NCI-H2029 (cell line): Measurements from ENCODE around the gene ITPKB.
"Not testable (repeated sequence)": the region's sequence is repeated elsewhere in the genome, so short reads cannot be mapped to it uniquely, and the experiment has no call there.

Experiments
- DNase-seq: peaks from one replicate; lab custom pipeline; 2025; lab: John Stamatoyannopoulos, UW

The ITPKB gene

GRCh38 chr1:226651041-226651731 is 87.9 kb downstream of the ITPKB start:
- no peak for DNase-seq

- DNase-seq, result no peak
Observed at GRCh38 chr1:226650236-226650841, 88.7 kb downstream of the ITPKB start.

- DNase-seq, result no peak
Observed at GRCh38 chr1:226649780-226650179, 89.3 kb downstream of the ITPKB start.

GRCh38 chr1:226649244-226649643 is 89.8 kb downstream of the ITPKB start:
- DNase-seq, result no peak

GRCh38 chr1:226648421-226648820 is 90.7 kb downstream of the ITPKB start:
- no peak for DNase-seq

DNA sequence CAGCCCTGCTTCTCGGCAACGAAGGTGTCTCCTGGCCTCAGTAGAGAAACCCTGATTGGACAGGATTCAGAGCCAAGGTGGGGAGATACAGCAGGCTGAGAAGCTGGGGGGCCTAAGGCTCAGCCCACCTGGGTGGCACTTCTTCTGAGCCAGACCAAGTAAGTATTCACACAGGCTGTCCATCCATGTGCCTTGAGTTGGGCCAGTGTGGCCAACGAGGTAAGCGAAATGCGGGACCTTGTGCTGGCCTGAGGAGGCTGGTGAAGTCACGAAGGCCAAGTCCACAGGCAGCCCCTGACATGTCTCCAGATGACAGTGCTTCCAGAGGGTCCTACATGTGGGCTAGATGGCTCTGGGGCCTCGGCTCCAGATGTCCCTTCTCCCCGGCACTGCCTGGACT is 91.4 kb downstream of the ITPKB start:
- no peak for DNase-seq

DNA sequence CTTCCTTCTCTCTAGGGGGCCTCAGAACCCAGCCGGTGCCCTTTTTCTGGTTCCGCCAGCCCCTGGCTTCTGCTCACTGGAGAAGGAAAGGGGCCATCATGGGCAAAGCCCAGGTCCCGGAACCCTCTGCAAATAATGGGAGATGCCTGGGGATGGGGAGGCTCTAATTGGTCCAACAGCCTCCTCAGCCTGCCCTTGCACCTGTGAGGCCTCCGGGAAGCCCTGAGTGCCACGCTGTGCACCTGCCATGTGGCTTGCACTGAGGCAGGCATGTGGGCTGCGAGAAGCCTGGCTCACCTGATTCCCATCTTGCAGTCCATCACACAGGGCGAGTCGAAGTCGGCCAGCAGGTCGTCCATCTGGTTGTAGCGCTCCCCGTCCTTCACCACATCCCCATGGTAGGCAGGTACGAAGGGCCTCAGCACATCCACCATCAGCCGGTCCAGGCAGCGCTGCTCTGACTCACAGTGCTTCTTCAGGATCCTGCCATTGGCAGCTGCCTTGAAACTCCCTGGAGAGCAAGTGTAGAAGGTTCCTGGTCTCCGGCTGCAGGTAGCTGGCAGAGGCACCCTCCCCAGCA is 92.1 kb downstream of the ITPKB start:
- no peak for DNase-seq

GRCh38 chr1:226646026-226646869 is 92.8 kb downstream of the ITPKB start:
- DNase-seq, result no peak

DNA sequence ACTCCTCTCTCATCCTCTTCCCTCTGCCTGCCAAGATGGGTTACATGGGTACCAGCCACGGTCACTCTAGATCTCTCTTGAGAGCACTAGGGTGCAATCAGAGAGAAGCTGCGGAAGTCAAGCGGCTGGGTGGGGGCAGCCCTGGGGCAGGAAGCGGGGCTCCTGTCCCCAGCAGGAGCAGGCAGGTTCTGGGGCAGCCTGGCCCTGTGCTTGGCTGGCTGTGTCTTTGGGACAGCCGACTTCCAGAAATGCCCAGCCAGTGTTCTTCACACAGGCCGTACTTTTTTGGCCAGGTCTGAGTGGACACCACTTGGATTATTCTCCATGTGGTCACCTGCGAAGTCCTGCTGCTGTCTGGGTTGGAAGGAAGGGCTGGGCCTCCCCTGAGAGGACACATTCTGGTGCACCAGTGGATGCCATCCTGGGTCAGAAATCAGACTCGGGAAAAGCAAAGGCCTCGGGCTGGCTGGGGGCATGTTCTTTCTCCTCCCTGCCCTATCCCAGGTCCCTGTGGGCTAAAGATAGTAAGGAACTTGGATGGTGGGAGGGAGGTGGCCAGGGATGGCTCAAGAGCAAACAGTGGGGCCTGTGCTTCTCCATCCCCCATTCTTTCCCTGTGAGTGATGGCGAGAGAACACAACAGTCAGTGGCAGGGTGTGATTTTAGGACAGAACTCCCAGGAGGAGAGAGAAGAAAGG is 93.7 kb downstream of the ITPKB start:
- no peak for DNase-seq

DNA sequence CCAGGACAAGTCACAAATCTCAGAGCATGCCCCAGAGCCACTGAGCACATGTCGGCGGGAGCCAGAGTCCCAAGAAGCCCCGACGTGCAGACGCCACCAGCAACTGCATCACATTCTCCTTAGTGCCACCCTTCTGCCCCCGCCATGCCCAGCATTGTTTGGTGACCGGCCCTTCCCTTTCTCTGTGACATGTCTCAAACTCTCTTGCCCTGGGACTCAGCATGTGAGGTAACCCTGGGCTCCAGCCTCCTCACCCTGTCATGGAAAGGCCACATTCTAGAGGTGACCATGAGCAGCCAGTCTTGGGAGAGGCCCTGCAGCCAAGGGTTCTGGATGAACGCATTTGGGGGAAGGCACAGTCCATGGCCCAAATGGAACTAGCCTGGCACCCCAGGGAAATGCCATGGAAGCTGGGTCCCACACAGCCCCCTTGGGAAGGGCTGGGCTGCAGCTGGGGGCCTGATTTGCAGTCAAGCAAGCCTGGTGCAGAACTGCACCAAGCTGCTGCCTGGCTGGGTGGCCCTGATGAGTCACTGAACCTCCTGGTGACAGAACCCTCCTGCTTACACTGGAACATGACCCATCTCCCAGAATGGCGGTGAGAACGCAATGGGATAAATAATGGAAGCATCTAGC is 94.4 kb downstream of the ITPKB start:
- no peak for DNase-seq

- no peak for DNase-seq
Observed at GRCh38 chr1:226643611-226644540, 95.2 kb downstream of the ITPKB start.

DNA sequence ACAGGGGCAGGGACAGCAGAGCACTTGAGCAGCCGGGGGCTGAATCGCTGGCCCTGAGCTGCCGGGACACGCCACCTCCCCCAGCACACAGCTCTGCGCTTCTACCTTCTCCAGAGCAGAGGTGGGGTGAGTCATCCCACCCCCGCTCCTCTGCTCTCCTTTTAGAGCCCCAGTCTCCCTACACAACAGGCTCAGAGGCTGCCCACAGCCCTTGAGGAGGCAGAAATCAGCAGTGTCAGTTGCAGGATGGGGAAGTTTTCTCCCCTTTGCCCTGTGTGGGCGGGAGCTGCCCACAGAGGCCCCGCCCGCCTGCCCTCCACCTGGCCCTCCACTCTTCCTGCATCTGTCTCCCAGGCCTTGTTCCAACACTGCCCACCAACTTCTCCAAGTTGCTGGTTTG is 95.9 kb downstream of the ITPKB start:
- DNase-seq, result no peak

DNA sequence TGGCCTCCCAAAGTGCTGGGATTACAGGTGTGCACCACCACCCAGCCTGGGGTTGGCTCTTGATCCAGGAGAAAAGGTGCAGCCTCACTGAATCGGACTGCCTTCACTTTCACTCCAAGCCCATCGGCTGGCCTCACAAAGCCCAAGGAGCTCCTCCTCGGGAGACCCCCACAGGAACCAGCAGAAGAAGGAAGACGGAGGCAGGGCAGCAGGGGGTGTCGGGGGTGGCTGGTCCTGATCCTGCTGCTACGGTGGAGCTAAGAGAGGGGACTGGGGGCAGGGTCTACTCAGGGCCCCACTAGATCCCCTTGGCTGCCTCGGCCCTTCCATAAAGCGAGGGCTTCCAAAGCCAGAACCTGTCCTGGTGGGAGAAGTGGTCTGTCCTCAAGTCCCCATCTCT is 96.7 kb downstream of the ITPKB start:
- no peak for DNase-seq

- DNase-seq, result no peak
Observed at GRCh38 chr1:226641671-226642231, 97.3 kb downstream of the ITPKB start.

DNA sequence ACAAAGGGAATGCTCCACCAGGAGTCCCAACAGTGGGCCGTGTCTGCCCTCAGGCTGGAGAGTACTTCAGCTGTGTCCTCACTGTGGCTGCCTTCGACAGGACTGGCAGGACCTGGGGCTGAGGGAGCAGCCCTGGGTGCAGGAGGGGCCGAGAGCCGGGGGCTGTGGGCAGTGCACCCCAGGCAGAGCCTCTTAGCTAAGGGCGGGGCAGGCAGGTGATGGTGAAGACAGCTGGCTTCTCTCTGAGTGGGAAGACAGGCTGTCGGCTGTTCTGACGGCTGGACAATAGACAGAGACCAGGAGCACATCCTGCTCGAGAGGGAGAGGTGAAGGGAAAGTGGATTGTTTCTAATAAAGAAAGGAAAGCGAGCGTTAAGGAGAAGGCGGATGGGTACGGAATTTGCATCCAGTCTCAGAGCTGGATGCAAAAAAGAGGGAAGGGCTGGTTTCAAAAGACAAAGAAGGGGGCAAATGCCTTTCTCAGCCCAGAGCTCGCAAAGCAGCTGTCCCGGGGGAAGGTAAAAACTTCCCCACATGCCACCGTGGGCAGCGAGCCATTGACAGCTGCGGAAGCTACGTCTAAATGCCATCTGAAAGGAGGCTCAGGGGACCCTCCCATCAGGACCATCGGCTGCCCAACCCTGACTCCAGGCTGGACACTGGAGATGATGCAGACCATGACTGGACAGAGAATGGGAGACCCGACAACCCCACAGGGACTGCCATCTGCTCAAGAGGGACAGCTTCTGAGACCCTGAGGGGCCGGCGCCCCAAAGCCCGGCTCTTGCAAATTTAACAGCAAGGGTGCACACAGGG is 98.6 kb downstream of the ITPKB start:
- DNase-seq, result no peak

DNA sequence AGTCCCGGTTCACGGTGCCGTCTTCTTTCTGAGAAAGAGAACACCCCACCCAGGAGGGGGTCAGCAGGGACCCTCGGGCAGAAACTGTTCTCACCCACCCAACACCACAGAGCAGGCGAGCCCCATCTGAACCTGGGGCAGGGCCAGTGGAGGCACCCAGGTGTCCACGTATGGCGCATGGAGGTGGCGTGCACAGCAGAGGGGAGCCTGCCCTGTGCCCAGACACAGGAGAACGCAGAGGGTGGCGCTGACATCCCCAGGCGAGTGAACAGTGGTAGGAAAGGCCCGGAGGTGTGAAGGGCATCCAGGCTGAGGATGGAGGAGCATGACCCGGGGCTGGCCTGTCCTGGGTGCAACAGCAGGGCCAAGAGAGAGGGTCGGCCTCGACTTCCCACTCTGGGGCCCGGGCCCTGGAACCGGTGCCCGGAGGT is 99.4 kb downstream of the ITPKB start:
- DNase-seq, result no peak

- not testable (repeated sequence) for DNase-seq
Observed at GRCh38 chr1:226639206-226639605, 99.9 kb downstream of the ITPKB start.

DNA sequence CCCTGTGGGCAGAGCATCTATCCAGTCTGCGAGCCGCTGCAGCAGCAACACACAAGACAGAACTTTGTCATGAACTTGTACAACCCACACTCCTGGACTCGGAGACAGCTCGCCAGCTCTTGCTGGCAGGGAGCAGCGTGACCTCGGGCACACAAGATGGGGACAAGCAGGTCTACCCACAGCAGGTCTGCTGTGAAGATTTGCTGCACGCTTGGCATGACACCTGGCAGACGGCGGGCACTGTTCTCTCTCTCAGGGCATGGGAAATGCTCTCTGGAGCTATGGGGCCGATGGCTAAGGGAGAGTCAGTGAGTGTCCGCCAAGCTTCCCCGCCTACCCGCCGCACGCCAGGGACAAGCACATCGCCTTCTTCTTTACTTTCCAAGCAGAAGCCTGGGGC is 100.5 kb downstream of the ITPKB start:
- no peak for DNase-seq

DNA sequence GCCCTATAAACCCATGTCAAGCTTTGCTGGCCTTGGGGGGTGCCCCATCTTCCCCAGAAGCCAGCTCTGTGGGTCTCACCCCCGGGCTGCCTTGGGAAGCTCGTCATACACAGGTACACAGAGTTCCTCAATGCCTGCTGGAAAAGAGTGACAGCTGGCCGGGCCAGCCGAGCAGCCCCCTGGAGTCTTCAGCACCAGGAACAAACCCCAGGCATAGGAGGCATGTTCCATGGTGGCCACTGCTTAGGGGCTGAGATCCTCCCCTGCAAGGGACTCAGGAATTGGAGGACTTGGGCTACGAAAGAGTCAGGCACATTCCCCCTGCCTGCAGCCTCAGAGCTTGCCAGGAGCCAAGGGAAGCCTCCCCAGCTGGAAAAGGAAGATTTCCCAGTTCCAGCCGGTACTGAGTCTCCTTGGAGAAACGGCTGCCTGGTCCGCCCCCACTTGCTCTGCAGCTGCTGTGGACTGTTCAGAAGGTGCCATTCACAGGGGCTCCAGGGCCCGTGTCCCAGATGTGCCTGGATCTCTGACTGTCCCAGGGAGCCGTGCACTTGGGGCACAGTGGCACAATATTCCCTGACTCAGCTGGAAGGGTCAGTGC is 101.0 kb downstream of the ITPKB start:
- DNase-seq, result no peak
